Fibroblast of lung (primary cell): ENCODE data around the gene POLR2I.
"Not testable (repeated sequence)": the region's sequence is repeated elsewhere in the genome, so short reads cannot be mapped to it uniquely, and the experiment has no call there.

ENCODE experiments used
- CTCF ChIP-seq, 2 donors: IDR thresholded peaks in 1 of 2; conservative IDR thresholded peaks in 1 of 2; 1 replicate in 1 of 2; 2 replicates in 1 of 2; pipeline ENCODE4 v1.5.1; 2011 to 2012; ENCODE audit warnings: low read length in 2 of 2, control low read depth in 1 of 2, inconsistent platforms in 1 of 2, low read depth in 1 of 2, mild to moderate bottlenecking in 1 of 2
- EZH2 ChIP-seq: IDR thresholded peaks from 2 replicates; pipeline ENCODE4 v1.5.1; 2012; ENCODE audit warnings: low read length, control low read depth, mild to moderate bottlenecking; ENCODE audit errors: missing control alignments

GRCh38 chr19:36068810-36069499, 45.7 kb downstream of the POLR2I start:
- not testable (repeated sequence) for TF ChIP-seq CTCF (conservative IDR thresholded peaks at IDR 0.05 in 1 of 2, IDR thresholded peaks at IDR 0.05 in 1 of 2; ENCODE audit: low read depth in 1 of 2, low read length in 2 of 2); EZH2
